ENCODE measurements around the gene MAP1LC3B.

Gene MAP1LC3B

DNA sequence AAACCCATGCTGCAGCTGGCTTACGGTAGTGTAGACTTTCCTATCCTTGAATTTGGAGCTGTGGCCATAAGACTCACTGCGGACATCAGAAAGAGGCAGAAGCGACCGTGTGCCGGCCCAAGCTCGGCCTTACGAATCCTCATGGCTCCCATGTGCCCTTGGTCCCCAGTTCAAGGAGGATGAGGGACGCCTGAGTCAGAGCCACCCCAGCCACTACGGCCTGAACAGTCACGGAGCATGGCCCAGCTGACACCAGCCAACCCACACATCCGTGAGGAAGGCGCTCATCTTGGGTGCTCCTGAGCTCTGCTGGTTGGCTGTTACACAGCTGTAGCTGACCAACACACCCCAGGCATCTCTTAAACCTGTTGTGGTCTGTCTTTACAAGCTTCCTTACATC is 56.7 kb downstream of the MAP1LC3B start:
- peaks cover 0 to 9% (median 0%) of the 10 kb centered on the region in 5 donors for H3K4me1 ChIP-seq (ENCODE audit: control insufficient read depth in 5 of 5, insufficient read depth in 5 of 5, low read length in 5 of 5)
- H3K9ac ChIP-seq (ENCODE audit: low read length in 5 of 5), result no peak overlapping the region
- no peaks in the 10 kb centered on the region for H3K9me3 ChIP-seq (ENCODE audit: control insufficient read depth in 5 of 5, low read length in 5 of 5)
- peaks cover 7 to 47% (median 43%) of the 10 kb centered on the region in 5 donors for H3K36me3 ChIP-seq (ENCODE audit: control insufficient read depth in 5 of 5, insufficient read depth in 5 of 5, low read length in 5 of 5)
- H3K27me3 ChIP-seq (ENCODE audit: control insufficient read depth in 5 of 5, insufficient read depth in 4 of 5, low read length in 5 of 5), result no peaks in the 10 kb centered on the region
- no peak overlapping the region for H3K4me3 ChIP-seq (ENCODE audit: low read depth in 1 of 5, low read length in 5 of 5)
- no peak overlapping the region for H3K27ac ChIP-seq (ENCODE audit: low read depth, low read length)

GRCh38 chr16:87451563-87452210 is 59.6 kb downstream of the MAP1LC3B start:
- Histone ChIP-seq H3K4me3 (ENCODE audit: low read depth in 1 of 5, low read length in 5 of 5) (no peak overlapping the region), H3K27ac (ENCODE audit: low read depth, low read length) (no peak overlapping the region), H3K9me3 (ENCODE audit: control insufficient read depth in 5 of 5, low read length in 5 of 5) (no peaks in the 10 kb centered on the region), H3K27me3 (ENCODE audit: control insufficient read depth in 5 of 5, insufficient read depth in 4 of 5, low read length in 5 of 5) (no peaks in the 10 kb centered on the region), H3K4me1 (ENCODE audit: control insufficient read depth in 5 of 5, insufficient read depth in 5 of 5, low read length in 5 of 5) (peaks cover 0 to 4% (median 3%) of the 10 kb centered on the region in 5 donors), H3K9ac (ENCODE audit: low read length in 5 of 5) (no peak overlapping the region), H3K36me3 (ENCODE audit: control insufficient read depth in 5 of 5, insufficient read depth in 5 of 5, low read length in 5 of 5) (peaks cover 7 to 50% (median 39%) of the 10 kb centered on the region in 5 donors)

- Histone ChIP-seq H3K27ac (ENCODE audit: low read depth, low read length) (no peak overlapping the region), H3K4me3 (ENCODE audit: low read depth in 1 of 5, low read length in 5 of 5) (no peak overlapping the region), H3K27me3 (ENCODE audit: control insufficient read depth in 5 of 5, insufficient read depth in 4 of 5, low read length in 5 of 5) (no peaks in the 10 kb centered on the region), H3K4me1 (ENCODE audit: control insufficient read depth in 5 of 5, insufficient read depth in 5 of 5, low read length in 5 of 5) (peaks cover 3 to 19% (median 17%) of the 10 kb centered on the region in 5 donors), H3K9me3 (ENCODE audit: control insufficient read depth in 5 of 5, low read length in 5 of 5) (no peaks in the 10 kb centered on the region), H3K36me3 (ENCODE audit: control insufficient read depth in 5 of 5, insufficient read depth in 5 of 5, low read length in 5 of 5) (peaks cover 0 to 48% (median 29%) of the 10 kb centered on the region in 5 donors), H3K9ac (ENCODE audit: low read length in 5 of 5) (no peak overlapping the region)
Measured at GRCh38 chr16:87453326-87453725, 61.2 kb downstream of the MAP1LC3B start.
